ENCODE data around the gene FBXL17.
A peak's percentile ranks its signal among the peaks of the same experiment; 100 is the strongest.

Gene FBXL17

GRCh38 chr5:107813559-107813958, 568.3 kb downstream of the FBXL17 start:
- no peak for DNase-seq (ENCODE audit: low read depth)

DNA sequence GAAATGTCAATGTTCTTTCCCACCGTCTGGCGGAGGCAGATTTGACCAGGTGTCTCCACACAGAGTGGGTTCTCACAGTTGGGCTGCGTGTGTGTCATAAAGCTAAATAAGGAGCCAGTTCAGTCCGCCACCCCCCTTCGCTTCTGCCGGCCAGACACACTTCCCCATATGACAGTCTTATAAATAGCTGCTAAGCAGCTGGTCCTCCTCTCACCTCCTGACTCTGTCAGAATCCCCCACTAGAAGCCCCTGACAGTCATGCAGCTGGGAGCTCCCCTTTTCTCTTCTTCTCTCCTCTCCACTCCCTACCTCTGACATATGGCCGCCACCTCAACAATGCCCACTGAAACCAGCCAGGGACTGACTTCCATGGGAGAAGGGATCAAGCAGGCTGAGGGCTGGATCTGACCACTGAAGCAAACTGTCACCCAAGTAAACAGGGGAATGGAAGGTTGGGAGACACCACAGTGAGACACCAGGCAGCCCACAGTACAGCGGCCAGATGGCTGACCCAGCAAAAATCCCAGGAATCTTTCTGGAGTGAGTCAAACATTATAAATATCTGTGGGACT, 569.2 kb downstream of the FBXL17 start:
- DNase-seq (ENCODE audit: low read depth): peak; percentile 60

- DNase-seq (ENCODE audit: low read depth): peak; percentile 9
Measured at GRCh38 chr5:107809201-107810034, 572.5 kb downstream of the FBXL17 start.

Measured in amniotic epithelial cell (primary cell).